Measurements from ENCODE around the gene ARAP1.

DNA sequence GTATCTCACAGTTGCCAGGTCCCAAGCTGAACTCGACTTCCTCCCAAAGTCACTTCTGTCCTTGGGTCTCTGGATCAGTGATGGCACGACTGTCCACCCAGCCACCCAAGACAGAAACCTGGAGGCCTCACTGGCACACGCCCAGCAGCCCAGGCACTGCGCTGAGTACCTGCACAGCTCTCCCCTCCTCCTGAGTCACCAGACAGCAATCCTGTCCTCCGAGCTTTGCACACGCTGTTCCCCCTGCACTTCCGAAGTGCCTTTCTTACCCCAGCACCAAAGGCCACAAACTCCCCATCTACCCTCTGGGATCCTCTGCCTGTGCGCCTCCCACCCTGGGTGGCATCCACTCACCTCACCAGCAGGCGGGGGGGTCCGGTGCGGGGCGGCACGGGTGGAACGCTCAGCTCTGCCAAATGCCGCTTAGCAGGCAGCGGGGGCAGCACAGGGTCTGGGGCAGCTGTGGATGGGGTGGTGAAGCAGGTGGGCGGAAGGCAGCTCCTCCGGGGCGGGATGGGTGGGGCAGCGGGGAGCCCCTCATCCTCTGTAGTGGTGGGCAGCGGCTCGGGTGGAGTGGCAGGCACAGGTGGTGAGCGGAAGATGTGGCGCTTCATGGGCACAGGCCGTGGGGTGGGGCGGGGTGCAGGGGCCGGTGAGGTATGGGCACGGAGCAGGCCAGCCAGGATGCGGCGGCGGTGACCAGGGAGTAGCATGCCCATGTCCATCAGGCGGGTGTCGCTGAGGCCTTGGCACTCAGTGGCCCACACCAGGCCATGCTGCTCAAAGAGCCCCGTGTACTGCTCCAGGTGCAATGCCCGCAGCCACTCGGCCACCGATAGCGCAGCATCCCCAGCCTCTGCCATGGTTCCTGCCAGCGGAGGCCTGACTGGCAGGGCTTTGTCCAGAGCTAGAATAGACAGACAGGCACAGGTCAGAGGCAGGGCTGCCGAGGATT, 25.7 kb downstream of the ARAP1 start:
- TF ChIP-seq TAF1 (IDR thresholded peaks at IDR 0.05; ENCODE audit: low read depth, low read length) (no peak), POLR2A (IDR thresholded peaks at IDR 0.05; ENCODE audit: low read depth, low read length) (no peak)
